Mesodermal cell (in vitro differentiated cells): ENCODE measurements around the gene WNK1.
A peak's percentile ranks its signal among the peaks of the same experiment; 100 is the strongest.

Source experiments
- H3K27ac ChIP-seq: 2 replicates; pipeline ENCODE4 v1.7.0; 2013; ENCODE audit warnings: mild to moderate bottlenecking, low read depth, low read length, moderate library complexity; ENCODE audit not compliant: severe bottlenecking
- H3K36me3 ChIP-seq: 2 replicates; pipeline ENCODE4 v1.7.1; 2013; ENCODE audit warnings: mild to moderate bottlenecking, low read length, moderate library complexity; ENCODE audit not compliant: control insufficient read depth, insufficient read depth
- H3K4me1 ChIP-seq: one replicate; pipeline ENCODE4 v1.7.1; 2013; ENCODE audit warnings: mild to moderate bottlenecking, low read length; ENCODE audit not compliant: insufficient read depth, control insufficient read depth, poor library complexity, severe bottlenecking
- H3K4me3 ChIP-seq: 2 replicates; pipeline ENCODE4 v1.7.0; 2013; ENCODE audit warnings: low read length, control low read depth, mild to moderate bottlenecking; ENCODE audit not compliant: insufficient read depth, poor library complexity, severe bottlenecking; ENCODE audit errors: extremely low read depth
- H3K9me3 ChIP-seq: 2 replicates; pipeline ENCODE4 v1.7.1; 2013; ENCODE audit warnings: mild to moderate bottlenecking, low read length, moderate library complexity; ENCODE audit not compliant: control insufficient read depth
- WGBS, 2 experiments: methylation state at CpG; one replicate each; pipeline ENCODE4 v1.1.5; 2013; ENCODE audit warnings: missing lambda C conversion rate in 2 of 2; ENCODE audit not compliant: insufficient coverage in 2 of 2; 5-methylcytosine and 5-hydroxymethylcytosine counted together

Gene WNK1

GRCh38 chr12:865614-866013 is 113.2 kb downstream of the WNK1 start:
- Histone ChIP-seq H3K4me3 (no peak overlapping the region), H3K4me1 (no peaks in the 10 kb centered on the region), H3K36me3 (peaks cover 74% of the 10 kb centered on the region), H3K27ac (no peak overlapping the region), H3K9me3 (no peaks in the 10 kb centered on the region)
- WGBS, 2 experiments = no CpG with 5 or more reads among the region's 1 CpG

- Histone ChIP-seq H3K9me3 (no peaks in the 10 kb centered on the region), H3K36me3 (peaks cover 73% of the 10 kb centered on the region), H3K4me3 (no peak overlapping the region), H3K4me1 (no peaks in the 10 kb centered on the region), H3K27ac (no peak overlapping the region)
- 93 to 95% methylated on average over 4 to 5 of the region's 5 CpGs for WGBS, 2 experiments
Observed at GRCh38 chr12:867905-868304, 115.5 kb downstream of the WNK1 start.

GRCh38 chr12:868722-869121 is 116.3 kb downstream of the WNK1 start:
- WGBS, 2 experiments = 67 to 73% methylated on average over 3 of the region's 3 CpGs
- Histone ChIP-seq H3K9me3 (no peaks in the 10 kb centered on the region), H3K27ac (no peak overlapping the region), H3K4me3 (no peak overlapping the region), H3K36me3 (peaks cover 72% of the 10 kb centered on the region), H3K4me1 (no peaks in the 10 kb centered on the region)

GRCh38 chr12:870378-870777 is 118.0 kb downstream of the WNK1 start:
- H3K9me3 ChIP-seq = no peaks in the 10 kb centered on the region
- peaks cover 64% of the 10 kb centered on the region for H3K36me3 ChIP-seq
- no peaks in the 10 kb centered on the region for H3K4me1 ChIP-seq
- H3K4me3 ChIP-seq = no peak overlapping the region
- WGBS, 2 experiments = no CpG with 5 or more reads among the region's 1 CpG
- H3K27ac ChIP-seq = no peak overlapping the region

- WGBS, 2 experiments = 80 to 100% methylated on average over 1 of the region's 2 CpGs
- no peak overlapping the region for H3K27ac ChIP-seq
- peaks cover 51% of the 10 kb centered on the region for H3K36me3 ChIP-seq
Observed at GRCh38 chr12:873954-874353, 121.6 kb downstream of the WNK1 start.

DNA sequence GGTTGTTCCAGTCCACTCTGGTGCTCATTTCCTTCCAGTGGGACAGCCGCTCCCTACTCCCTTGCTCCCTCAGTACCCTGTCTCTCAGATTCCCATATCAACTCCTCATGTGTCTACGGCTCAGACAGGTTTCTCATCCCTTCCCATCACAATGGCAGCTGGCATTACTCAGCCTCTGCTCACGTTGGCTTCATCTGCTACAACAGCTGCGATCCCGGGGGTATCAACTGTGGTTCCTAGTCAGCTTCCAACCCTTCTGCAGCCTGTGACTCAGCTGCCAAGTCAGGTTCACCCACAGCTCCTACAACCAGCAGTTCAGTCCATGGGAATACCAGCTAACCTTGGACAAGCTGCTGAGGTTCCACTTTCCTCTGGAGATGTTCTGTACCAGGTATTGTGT is 127.3 kb downstream of the WNK1 start:
- no peak overlapping the region for H3K27ac ChIP-seq
- no peaks in the 10 kb centered on the region for H3K9me3 ChIP-seq
- H3K36me3 ChIP-seq = peaks cover 73% of the 10 kb centered on the region
- H3K4me3 ChIP-seq = no peak overlapping the region
- WGBS, 2 experiments = 95 to 98% methylated on average over 4 to 5 of the region's 5 CpGs
- no peaks in the 10 kb centered on the region for H3K4me1 ChIP-seq

More at GRCh38 chr12:873954-874353, 121.6 kb downstream of the WNK1 start:
- H3K4me3 ChIP-seq = no peak overlapping the region
- no peaks in the 10 kb centered on the region for H3K9me3 ChIP-seq
- no peaks in the 10 kb centered on the region for H3K4me1 ChIP-seq

GRCh38 chr12:880656-881055 is 128.3 kb downstream of the WNK1 start:
- Histone ChIP-seq H3K9me3 (no peaks in the 10 kb centered on the region), H3K27ac (no peak overlapping the region), H3K4me1 (no peaks in the 10 kb centered on the region), H3K36me3 (peaks cover 81% of the 10 kb centered on the region), H3K4me3 (no peak overlapping the region)
- 87 to 100% methylated on average over 1 to 3 of the region's 4 CpGs for WGBS, 2 experiments

GRCh38 chr12:884746-885414 is 132.5 kb downstream of the WNK1 start:
- Histone ChIP-seq H3K36me3 (peaks cover 97% of the 10 kb centered on the region), H3K27ac (no peak overlapping the region), H3K9me3 (no peaks in the 10 kb centered on the region), H3K4me3 (no peak overlapping the region), H3K4me1 (no peaks in the 10 kb centered on the region)
- WGBS, 2 experiments = 98 to 100% methylated on average over 5 of the region's 5 CpGs

- Histone ChIP-seq H3K36me3 (peaks cover 96% of the 10 kb centered on the region), H3K27ac (no peak overlapping the region), H3K9me3 (no peaks in the 10 kb centered on the region), H3K4me1 (no peaks in the 10 kb centered on the region), H3K4me3 (no peak overlapping the region)
- WGBS, 2 experiments = 83 to 100% methylated on average over 1 of the region's 2 CpGs
Observed at GRCh38 chr12:885701-886100, 133.3 kb downstream of the WNK1 start.

GRCh38 chr12:886206-886605 is 133.8 kb downstream of the WNK1 start:
- WGBS, 2 experiments = 92 to 100% methylated on average over 2 of the region's 2 CpGs
- H3K4me1 ChIP-seq = no peaks in the 10 kb centered on the region

DNA sequence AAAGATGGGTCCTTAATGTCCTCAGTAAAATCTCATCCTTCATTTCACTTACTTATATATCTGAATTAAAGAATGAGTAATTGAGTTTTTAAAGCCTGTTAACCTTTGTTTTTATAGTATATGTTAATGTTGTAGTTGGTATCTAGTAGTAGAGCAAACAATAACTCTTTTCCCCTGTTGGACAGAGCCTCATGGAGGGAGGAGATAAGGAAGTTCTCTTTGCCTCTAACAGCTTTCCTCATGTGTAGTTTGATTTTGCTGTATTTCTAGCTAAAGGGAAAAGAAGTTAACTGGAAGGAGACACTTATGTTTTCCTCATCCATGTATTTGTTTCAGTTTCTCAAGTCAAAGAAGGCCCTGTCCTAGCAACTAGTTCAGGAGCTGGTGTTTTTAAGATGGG is 141.8 kb downstream of the WNK1 start:
- Histone ChIP-seq H3K4me1 (peaks cover 11% of the 10 kb centered on the region), H3K27ac (peak overlapping the region; percentile 2), H3K9me3 (no peaks in the 10 kb centered on the region), H3K36me3 (peaks cover 80% of the 10 kb centered on the region), H3K4me3 (no peak overlapping the region)

More at GRCh38 chr12:886206-886605, 133.8 kb downstream of the WNK1 start:
- Histone ChIP-seq H3K4me3 (no peak overlapping the region), H3K27ac (no peak overlapping the region), H3K36me3 (peaks cover 91% of the 10 kb centered on the region), H3K9me3 (no peaks in the 10 kb centered on the region)
